GM23248 (cell line): Measurements from ENCODE around the gene ACCS.

Experiments
- EZH2 ChIP-seq: fragments of 200-600 bp; sonication (generic); IDR thresholded peaks from 2 replicates; pipeline ENCODE4 v1.6.1; 2018; ENCODE audit warnings: antibody characterized with exemption, mild to moderate bottlenecking; ENCODE audit not compliant: insufficient read depth, poor library complexity, severe bottlenecking
- EZH2phosphoT487 ChIP-seq: fragments of 200-600 bp; sonication (generic); IDR thresholded peaks from 2 replicates; pipeline ENCODE4 v1.6.1; 2018; ENCODE audit warnings: antibody characterized with exemption, moderate library complexity, mild to moderate bottlenecking, low read depth; ENCODE audit not compliant: insufficient read depth

DNA sequence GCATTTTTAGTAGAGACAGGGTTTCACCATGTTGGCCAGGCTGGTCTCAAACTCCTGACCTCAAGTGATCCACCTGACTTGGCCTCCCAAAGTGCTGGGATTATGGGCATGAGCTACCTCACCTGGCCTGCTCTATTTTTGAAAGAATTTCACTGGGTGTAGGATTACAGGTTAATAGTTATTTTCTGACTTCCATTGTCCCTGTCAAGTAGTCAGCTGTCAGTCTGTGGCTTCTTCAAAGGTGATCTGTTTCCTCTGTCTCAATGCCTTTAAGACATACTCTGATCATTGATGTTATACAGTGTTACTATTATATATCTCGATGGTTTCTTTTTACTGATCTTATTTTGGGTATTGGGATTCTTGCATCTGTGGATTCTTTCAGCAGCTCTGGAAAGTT is 19.3 kb downstream of the ACCS start:
- TF ChIP-seq EZH2 (no peak), EZH2phosphoT487 (no peak)
